HG03280 (cell line): Measurements from ENCODE around the gene DOCK4.

Experiments
- ATAC-seq: cut with Tn5 transposase; IDR thresholded peaks from one replicate; pipeline ENCODE4 v1.9.1; 2021; ENCODE audit warnings: mild to moderate bottlenecking, moderate library complexity; ENCODE audit not compliant: unreplicated experiment

Gene DOCK4

GRCh38 chr7:111749625-111750024 is 456.6 kb downstream of the DOCK4 start:
- no peak for ATAC-seq

GRCh38 chr7:111747718-111748117 is 458.5 kb downstream of the DOCK4 start:
- no peak for ATAC-seq

GRCh38 chr7:111746950-111747349 is 459.2 kb downstream of the DOCK4 start:
- no peak for ATAC-seq

- no peak for ATAC-seq
Measured at GRCh38 chr7:111744501-111745155, 461.6 kb downstream of the DOCK4 start.

- ATAC-seq = no peak
Measured at GRCh38 chr7:111743244-111743847, 462.9 kb downstream of the DOCK4 start.

- peak; percentile 92 for ATAC-seq
Measured at GRCh38 chr7:111741811-111742240, 464.4 kb downstream of the DOCK4 start.

- ATAC-seq = no peak
Measured at GRCh38 chr7:111740942-111741341, 465.3 kb downstream of the DOCK4 start.

- no peak for ATAC-seq
Measured at GRCh38 chr7:111736552-111736874, 469.7 kb downstream of the DOCK4 start.

- peak; percentile 70 for ATAC-seq
Measured at GRCh38 chr7:111735661-111736551, 470.3 kb downstream of the DOCK4 start.

GRCh38 chr7:111734954-111735660 is 471.1 kb downstream of the DOCK4 start:
- ATAC-seq = no peak

- no peak for ATAC-seq
Measured at GRCh38 chr7:111732923-111733322, 473.3 kb downstream of the DOCK4 start.

GRCh38 chr7:111730476-111731300 is 475.5 kb downstream of the DOCK4 start:
- no peak for ATAC-seq

- ATAC-seq = no peak
Measured at GRCh38 chr7:111730057-111730456, 476.1 kb downstream of the DOCK4 start.

GRCh38 chr7:111729483-111729882 is 476.7 kb downstream of the DOCK4 start:
- no peak for ATAC-seq

GRCh38 chr7:111728635-111728995 is 477.6 kb downstream of the DOCK4 start:
- ATAC-seq = no peak

- no peak for ATAC-seq
Measured at GRCh38 chr7:111727905-111728634, 478.1 kb downstream of the DOCK4 start.

GRCh38 chr7:111718886-111719285 is 487.3 kb downstream of the DOCK4 start:
- ATAC-seq = no peak

GRCh38 chr7:111711426-111712065 is 494.7 kb downstream of the DOCK4 start:
- ATAC-seq = no peak

- no peak for ATAC-seq
Measured at GRCh38 chr7:111710839-111711380, 495.3 kb downstream of the DOCK4 start.
